Measurements from ENCODE around the gene SNAPC2. TPM values are rescaled to one million over a fixed set of nuclear protein-coding genes. Genes with fewer than 3 reads are reported as not detected.

The SNAPC2 gene
- total RNA-seq (2014; rRNA removed; shearing (Covaris generic)) = 26.6 and 27.8 TPM in 2 replicates

- H3K36me3 ChIP-seq = peaks cover 14% of the 10 kb centered on the region
- no peaks in the 10 kb centered on the region for H3K9me3 ChIP-seq (replicated peaks)
- H3K4me1 ChIP-seq (replicated peaks) = peaks cover 42% of the 10 kb centered on the region
- peaks cover 36% of the 10 kb centered on the region for H3K27me3 ChIP-seq (replicated peaks)
- H3K27ac ChIP-seq = peak within 1 kb of the TSS; percentile 17
- H3K4me3 ChIP-seq = peak within 1 kb of the TSS; percentile 70
- DNase-seq (ENCODE audit: low read depth in 1 of 2, low spot score in 2 of 2) = peak; percentile 97 to 98
Measured at GRCh38 chr19:7919610-7920518, at the start of gene SNAPC2. TSS of gene SNAPC2 (plus strand) at chr19:7920338. CDS start at chr19:7920367, 29 bp downstream.

DNA sequence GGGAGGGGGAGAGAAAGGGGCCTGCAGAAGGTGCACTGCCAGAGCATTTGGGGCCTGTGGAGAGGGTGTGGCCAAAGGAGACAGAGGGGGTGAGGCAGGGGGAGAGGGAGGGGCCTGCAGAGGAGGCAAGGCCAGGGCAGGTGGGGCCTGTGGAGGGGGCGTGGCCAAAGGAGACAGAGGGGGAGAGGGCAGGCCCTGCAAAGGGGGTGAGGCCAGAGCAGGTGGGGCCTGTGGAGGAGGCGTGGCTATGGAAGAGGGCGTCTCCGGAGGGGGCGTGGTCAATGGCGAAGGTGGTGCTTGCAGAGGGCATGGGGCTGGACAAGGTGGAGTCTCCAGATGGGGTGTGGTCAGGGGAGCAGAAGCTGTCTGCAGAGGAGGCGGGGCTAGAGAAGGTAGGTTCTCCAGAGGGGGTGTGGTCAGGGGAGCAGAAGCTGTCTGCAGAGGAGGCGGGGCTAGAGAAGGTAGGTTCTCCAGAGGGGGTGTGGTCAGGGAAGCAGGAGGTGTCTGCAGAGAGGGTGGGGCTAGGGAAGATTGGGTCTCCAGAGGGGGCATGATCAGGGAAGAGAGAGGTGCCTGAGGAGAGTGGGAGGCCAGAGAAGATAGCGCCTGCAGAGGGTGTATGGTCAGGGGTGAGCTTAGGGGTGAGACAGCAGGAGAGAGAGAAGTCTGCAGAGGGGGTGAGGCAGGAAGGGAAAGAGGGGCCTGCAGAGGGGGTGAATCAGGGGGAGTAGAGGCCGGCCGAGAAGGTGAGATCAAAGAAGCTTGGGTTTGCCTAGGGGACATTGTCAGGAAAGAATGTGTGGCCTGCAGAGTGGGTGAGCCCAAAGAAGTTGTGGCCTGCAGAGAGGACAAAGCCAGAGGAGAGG is 49.3 kb upstream of the SNAPC2 start:
- H3K4me3 ChIP-seq = no peak overlapping the region
- no peaks in the 10 kb centered on the region for H3K36me3 ChIP-seq
- H3K4me1 ChIP-seq (replicated peaks) = peaks cover 28% of the 10 kb centered on the region
- peaks cover 34% of the 10 kb centered on the region for H3K27me3 ChIP-seq (replicated peaks)
- peak; percentile 29 to 75 for DNase-seq (ENCODE audit: low read depth in 1 of 2, low spot score in 2 of 2)
- H3K9me3 ChIP-seq (replicated peaks) = no peaks in the 10 kb centered on the region; the same call in 1 of the 2 replicates
- H3K27ac ChIP-seq = no peak overlapping the region

DNA sequence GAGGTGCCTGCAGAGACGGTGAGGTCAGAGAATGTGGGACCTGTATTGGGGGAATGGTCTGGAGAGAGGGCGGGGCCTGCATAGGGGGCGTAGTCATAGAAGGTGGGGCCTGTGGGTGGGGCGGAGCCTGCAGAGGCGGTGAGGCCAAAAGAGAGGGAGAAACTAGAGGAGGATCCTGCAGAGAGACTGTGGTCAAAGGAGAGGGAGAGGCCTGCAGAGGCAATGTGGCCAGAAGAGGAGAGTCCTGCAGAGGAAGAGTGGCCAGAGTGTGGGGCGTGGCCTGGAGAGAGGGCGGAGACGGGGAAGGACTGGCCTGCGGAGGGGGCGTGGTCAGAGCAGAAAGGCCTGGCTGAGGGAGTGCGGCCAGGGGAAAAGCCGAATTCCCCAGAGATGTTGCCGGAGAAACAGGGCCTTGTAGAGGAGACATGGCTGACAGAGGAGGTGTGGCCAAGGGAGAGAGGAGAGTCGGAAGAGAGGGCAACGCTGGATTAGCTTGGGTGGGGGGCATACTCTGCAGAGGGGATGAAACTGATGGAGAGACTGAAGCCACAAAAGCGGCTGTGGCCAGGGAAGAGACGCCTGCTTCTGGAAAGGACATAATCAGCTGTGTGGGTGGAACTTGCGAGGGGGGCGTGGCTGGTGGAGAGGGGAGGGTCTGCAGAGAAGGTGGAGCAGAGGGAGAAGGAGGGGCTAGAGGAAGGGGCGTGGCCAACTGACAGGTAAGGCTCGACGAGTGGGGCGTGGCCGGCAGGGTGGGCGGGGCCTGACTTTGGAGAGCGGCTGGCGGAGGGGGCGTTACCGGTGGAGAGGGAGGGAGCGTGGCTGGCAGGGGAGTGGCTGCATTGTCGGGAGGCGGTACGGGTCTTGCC is 48.5 kb upstream of the SNAPC2 start:
- Histone ChIP-seq H3K36me3 (no peaks in the 10 kb centered on the region), H3K27me3 (replicated peaks) (peaks cover 39% of the 10 kb centered on the region), H3K4me3 (no peak overlapping the region), H3K27ac (no peak overlapping the region), H3K4me1 (replicated peaks) (peaks cover 28% of the 10 kb centered on the region), H3K9me3 (replicated peaks) (no peaks in the 10 kb centered on the region; the same call in 1 of the 2 replicates)
- DNase-seq (ENCODE audit: low read depth in 1 of 2, low spot score in 2 of 2) = peak; percentile 85 to 91

- H3K36me3 ChIP-seq = no peaks in the 10 kb centered on the region
- no peaks in the 10 kb centered on the region; the same call in 1 of the 2 replicates for H3K9me3 ChIP-seq (replicated peaks)
- no peak overlapping the region for H3K27ac ChIP-seq
- H3K4me3 ChIP-seq = no peak overlapping the region
- peaks cover 41% of the 10 kb centered on the region for H3K27me3 ChIP-seq (replicated peaks)
- DNase-seq (ENCODE audit: low read depth in 1 of 2, low spot score in 2 of 2) = peak in 1 of 2 experiments; percentile 42
- H3K4me1 ChIP-seq (replicated peaks) = peaks cover 28% of the 10 kb centered on the region
Measured at GRCh38 chr19:7872306-7873204, 47.6 kb upstream of the SNAPC2 start.

DNA sequence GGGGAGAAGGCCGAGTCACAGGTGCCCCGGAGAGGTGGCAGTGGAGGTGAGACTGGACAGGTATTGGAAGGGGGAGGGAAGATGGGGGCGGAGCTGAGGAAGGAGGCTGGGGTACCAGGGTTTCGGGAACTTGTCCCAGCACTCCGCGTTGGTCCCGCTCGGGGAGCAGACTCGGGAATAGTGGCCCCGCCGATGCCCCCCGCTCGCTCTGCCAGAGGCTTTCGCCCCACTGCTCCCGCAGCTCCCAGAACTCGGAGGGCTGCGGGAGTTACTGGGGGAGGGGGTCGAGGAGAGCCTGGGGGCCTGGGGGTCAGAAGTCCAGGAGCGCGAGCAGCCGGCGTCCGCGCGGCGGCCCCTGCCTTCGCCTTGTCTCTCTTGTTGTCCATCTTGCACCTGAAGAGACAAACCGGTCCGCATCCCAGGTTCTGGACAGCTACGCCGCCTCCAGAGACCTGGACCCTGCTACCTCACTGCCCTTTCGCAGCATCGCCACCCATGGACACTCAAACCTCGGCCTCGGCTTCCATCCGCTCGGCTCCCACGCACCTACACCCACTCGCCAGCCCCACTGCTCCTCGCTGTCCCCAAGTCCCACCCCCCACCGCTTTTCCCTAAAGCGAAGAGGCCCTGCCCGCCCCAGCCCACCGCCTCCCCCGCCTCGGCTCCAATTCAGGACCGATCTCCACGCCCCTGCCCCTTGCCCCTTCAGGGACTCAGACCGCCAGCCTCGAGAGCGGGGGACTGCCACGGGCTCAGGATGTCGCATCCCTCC is 46.6 kb upstream of the SNAPC2 start:
- Histone ChIP-seq H3K9me3 (replicated peaks) (no peaks in the 10 kb centered on the region; the same call in 1 of the 2 replicates), H3K4me3 (no peak overlapping the region), H3K4me1 (replicated peaks) (peaks cover 26% of the 10 kb centered on the region), H3K27me3 (replicated peaks) (peaks cover 39% of the 10 kb centered on the region), H3K36me3 (no peaks in the 10 kb centered on the region), H3K27ac (no peak overlapping the region)
- peak in 1 of 2 experiments; percentile 42 for DNase-seq (ENCODE audit: low read depth in 1 of 2, low spot score in 2 of 2)

GRCh38 chr19:7874076-7874896 is 45.9 kb upstream of the SNAPC2 start, which contains the start of gene PRR36:
TSS of gene PRR36 (minus strand) at chr19:7874390. CDS start at chr19:7873689, 701 bp downstream.
- no peaks in the 10 kb centered on the region for H3K36me3 ChIP-seq
- H3K27me3 ChIP-seq (replicated peaks) = peaks cover 39% of the 10 kb centered on the region
- no peak for DNase-seq (ENCODE audit: low read depth in 1 of 2, low spot score in 2 of 2)
- no peaks in the 10 kb centered on the region; the same call in 1 of the 2 replicates for H3K9me3 ChIP-seq (replicated peaks)
- no peak within 1 kb of the TSS for H3K4me3 ChIP-seq
- H3K4me1 ChIP-seq (replicated peaks) = peaks cover 18% of the 10 kb centered on the region
- no peak within 1 kb of the TSS for H3K27ac ChIP-seq

GRCh38 chr19:7874897-7875273 is 45.3 kb upstream of the SNAPC2 start:
- no peak for DNase-seq (ENCODE audit: low read depth in 1 of 2, low spot score in 2 of 2)
- Histone ChIP-seq H3K9me3 (replicated peaks) (no peaks in the 10 kb centered on the region), H3K4me3 (no peak overlapping the region), H3K27me3 (replicated peaks) (peaks cover 39% of the 10 kb centered on the region), H3K27ac (no peak overlapping the region), H3K36me3 (no peaks in the 10 kb centered on the region), H3K4me1 (replicated peaks) (peaks cover 12% of the 10 kb centered on the region)

DNA sequence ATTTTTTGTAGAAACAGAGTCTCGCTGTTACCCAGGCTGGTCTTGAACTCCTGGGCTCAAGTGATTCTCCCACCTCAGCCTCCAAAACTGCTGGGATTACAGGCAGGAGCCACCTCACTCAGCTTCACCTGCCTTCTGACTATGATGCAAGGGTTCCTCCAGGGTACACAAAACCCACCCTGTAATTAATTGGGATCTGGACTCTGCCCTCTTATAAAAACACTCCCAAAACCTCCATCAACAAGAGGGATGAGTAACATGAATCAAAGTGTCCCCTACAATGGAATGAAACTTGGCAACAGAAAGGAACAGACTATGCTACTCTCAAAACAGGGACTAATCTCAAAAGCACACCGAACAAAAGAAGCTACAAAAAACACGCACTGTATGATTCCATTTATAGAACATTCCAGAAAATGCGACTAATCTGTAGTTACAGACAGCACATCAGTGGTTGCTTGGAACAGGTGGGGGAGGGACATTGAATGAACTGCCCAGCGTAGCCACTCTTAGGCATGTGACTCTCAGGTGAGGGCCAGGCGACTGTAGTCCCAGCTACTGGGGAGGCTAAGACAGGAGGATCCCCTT is 42.8 kb upstream of the SNAPC2 start:
- DNase-seq (ENCODE audit: low read depth in 1 of 2, low spot score in 2 of 2) = no peak
- H3K4me3 ChIP-seq = no peak overlapping the region
- no peak overlapping the region for H3K27ac ChIP-seq
- no peaks in the 10 kb centered on the region for H3K36me3 ChIP-seq
- peaks cover 2% of the 10 kb centered on the region for H3K4me1 ChIP-seq (replicated peaks)
- H3K27me3 ChIP-seq (replicated peaks) = peaks cover 38% of the 10 kb centered on the region
- H3K9me3 ChIP-seq (replicated peaks) = no peaks in the 10 kb centered on the region

GRCh38 chr19:7879111-7879807 is 40.9 kb upstream of the SNAPC2 start:
- H3K4me3 ChIP-seq = no peak overlapping the region
- no peaks in the 10 kb centered on the region for H3K9me3 ChIP-seq (replicated peaks)
- no peaks in the 10 kb centered on the region for H3K36me3 ChIP-seq

DNA sequence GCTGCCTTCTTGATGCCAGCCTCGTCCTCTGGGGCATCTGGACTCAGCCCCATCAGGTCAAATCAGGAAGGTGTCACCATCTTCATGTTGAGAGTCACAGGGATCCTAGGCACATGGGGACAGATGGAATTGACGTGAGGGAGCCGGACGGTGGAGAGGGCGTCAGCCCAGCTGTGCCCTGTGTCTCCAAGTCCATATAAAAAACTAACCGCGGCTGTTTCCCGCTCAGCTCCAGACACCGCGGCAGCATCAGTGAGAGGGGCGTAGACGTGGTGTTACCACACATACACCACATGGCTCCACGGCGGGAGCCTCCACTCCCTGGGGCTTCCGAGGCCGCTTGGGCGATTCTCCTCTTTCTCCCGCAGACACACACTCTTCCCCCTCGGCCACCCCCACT is 40.3 kb upstream of the SNAPC2 start:
- H3K27me3 ChIP-seq (replicated peaks) = peaks cover 16% of the 10 kb centered on the region
- H3K4me3 ChIP-seq = no peak overlapping the region
- no peaks in the 10 kb centered on the region for H3K36me3 ChIP-seq
- H3K27ac ChIP-seq = no peak overlapping the region
- no peak for DNase-seq (ENCODE audit: low read depth in 1 of 2, low spot score in 2 of 2)
- H3K4me1 ChIP-seq (replicated peaks) = no peaks in the 10 kb centered on the region
- H3K9me3 ChIP-seq (replicated peaks) = no peaks in the 10 kb centered on the region

More at GRCh38 chr19:7879111-7879807, 40.9 kb upstream of the SNAPC2 start:
- Histone ChIP-seq H3K27ac (no peak overlapping the region), H3K27me3 (replicated peaks) (peaks cover 21% of the 10 kb centered on the region), H3K4me1 (replicated peaks) (no peaks in the 10 kb centered on the region)
- DNase-seq (ENCODE audit: low read depth in 1 of 2, low spot score in 2 of 2) = peak in 1 of 2 experiments; percentile 44

Data from SJSA1 (cell line).